ENCODE results near the gene ELAVL4.
"Not testable (repeated sequence)": the region's sequence is repeated elsewhere in the genome, so short reads cannot be mapped to it uniquely, and the experiment has no call there.

Gene ELAVL4

GRCh38 chr1:50126927-50127715 is 18.4 kb downstream of the ELAVL4 start:
- DNase-seq (ENCODE audit: low spot score), result no peak

- no peak for DNase-seq (ENCODE audit: low spot score)
Measured at GRCh38 chr1:50129201-50129600, 20.5 kb downstream of the ELAVL4 start.

GRCh38 chr1:50132347-50132894 is 23.7 kb downstream of the ELAVL4 start:
- DNase-seq (ENCODE audit: low spot score), result no peak

- no peak for DNase-seq (ENCODE audit: low spot score)
Measured at GRCh38 chr1:50135716-50136115, 27.0 kb downstream of the ELAVL4 start.

GRCh38 chr1:50139339-50140181 is 30.8 kb downstream of the ELAVL4 start:
- DNase-seq (ENCODE audit: low spot score), result no peak

- no peak for DNase-seq (ENCODE audit: low spot score)
Measured at GRCh38 chr1:50140182-50140447, 31.4 kb downstream of the ELAVL4 start.

- no peak for DNase-seq (ENCODE audit: low spot score)
Measured at GRCh38 chr1:50147191-50147850, 38.6 kb downstream of the ELAVL4 start.

GRCh38 chr1:50148142-50148923 is 39.6 kb downstream of the ELAVL4 start:
- no peak for DNase-seq (ENCODE audit: low spot score)

- peak; percentile 21 for DNase-seq (ENCODE audit: low spot score)
Measured at GRCh38 chr1:50152236-50152635, 43.5 kb downstream of the ELAVL4 start.

- peak; percentile 48 for DNase-seq (ENCODE audit: low spot score)
Measured at GRCh38 chr1:50155541-50155940, 46.8 kb downstream of the ELAVL4 start.

GRCh38 chr1:50156241-50157010 is 47.7 kb downstream of the ELAVL4 start:
- DNase-seq (ENCODE audit: low spot score), result no peak

GRCh38 chr1:50157306-50157941 is 48.7 kb downstream of the ELAVL4 start:
- DNase-seq (ENCODE audit: low spot score), result no peak

GRCh38 chr1:50158421-50158820 is 49.7 kb downstream of the ELAVL4 start:
- no peak for DNase-seq (ENCODE audit: low spot score)

- no peak for DNase-seq (ENCODE audit: low spot score)
Measured at GRCh38 chr1:50163680-50164079, 55.0 kb downstream of the ELAVL4 start.

- DNase-seq (ENCODE audit: low spot score), result not testable (repeated sequence)
Measured at GRCh38 chr1:50166351-50166750, 57.6 kb downstream of the ELAVL4 start.

- no peak for DNase-seq (ENCODE audit: low spot score)
Measured at GRCh38 chr1:50172299-50172698, 63.6 kb downstream of the ELAVL4 start.

- DNase-seq (ENCODE audit: low spot score), result no peak
Measured at GRCh38 chr1:50174101-50174500, 65.4 kb downstream of the ELAVL4 start.

- DNase-seq (ENCODE audit: low spot score), result peak; percentile 38
Measured at GRCh38 chr1:50175719-50176639, 67.3 kb downstream of the ELAVL4 start.

GRCh38 chr1:50177994-50178393 is 69.3 kb downstream of the ELAVL4 start:
- DNase-seq (ENCODE audit: low spot score), result no peak
